ENCODE measurements around the gene GLT6D1. TPM values are rescaled to one million over a fixed set of nuclear protein-coding genes. Genes with fewer than 3 reads are reported as not detected.

The GLT6D1 gene
- total and polyA plus RNA-seq, 2 of the 8 experiments (the other 6 are each of a cell fraction or from before 2014, with no cell fraction given) = 1.3 to 2.1 TPM

DNA sequence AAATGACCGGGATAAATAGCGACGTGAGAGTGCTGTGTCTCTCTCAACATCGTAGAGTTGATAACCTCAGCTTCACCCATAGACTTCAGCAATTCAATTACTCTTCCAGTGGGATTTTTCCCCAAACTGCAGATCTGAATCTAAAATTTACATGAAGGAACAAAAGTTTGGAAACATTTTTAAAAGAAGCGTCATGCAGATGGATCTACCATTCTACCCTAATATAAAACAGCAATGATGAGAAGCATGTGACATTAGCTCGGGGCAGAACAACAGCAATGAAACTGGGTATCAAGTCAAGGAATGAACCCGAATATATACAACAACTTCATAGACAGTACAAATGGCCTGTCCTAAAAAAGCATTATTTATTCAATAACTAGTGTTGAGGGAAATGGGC is 18.8 kb downstream of the GLT6D1 start:
- TF ChIP-seq, protein P1, sequence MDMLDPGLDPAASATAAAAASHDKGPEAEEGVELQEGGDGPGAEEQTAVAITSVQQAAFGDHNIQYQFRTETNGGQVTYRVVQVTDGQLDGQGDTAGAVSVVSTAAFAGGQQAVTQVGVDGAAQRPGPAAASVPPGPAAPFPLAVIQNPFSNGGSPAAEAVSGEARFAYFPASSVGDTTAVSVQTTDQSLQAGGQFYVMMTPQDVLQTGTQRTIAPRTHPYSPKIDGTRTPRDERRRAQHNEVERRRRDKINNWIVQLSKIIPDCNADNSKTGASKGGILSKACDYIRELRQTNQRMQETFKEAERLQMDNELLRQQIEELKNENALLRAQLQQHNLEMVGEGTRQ (IDR thresholded peaks at IDR 0.05; ENCODE audit: low read length) = no peak
- TF ChIP-seq BCL11A (IDR thresholded peaks at IDR 0.05; ENCODE audit: low read depth in 2 of 2, low read length in 2 of 2) (no peak), TEAD4 (IDR thresholded peaks at IDR 0.05; ENCODE audit: low read depth, low read length) (no peak)
- no peak overlapping the region for H4K8ac ChIP-seq (ENCODE audit: extremely low read depth, insufficient read depth, low read length)

More for the DNA sequence above, 18.8 kb downstream of the GLT6D1 start:
- Histone ChIP-seq H3K14ac (ENCODE audit: insufficient read length) (no peak overlapping the region), H4K91ac (replicated peaks; ENCODE audit: insufficient read length, low read length) (no peak overlapping the region), H3K79me1 (ENCODE audit: low read depth, low read length) (no peaks in the 10 kb centered on the region), H2BK120ac (replicated peaks; ENCODE audit: low read depth, low read length) (no peak overlapping the region), H2BK20ac (ENCODE audit: low read length) (no peak overlapping the region), H3K27me3 (replicated peaks in 1 of 4; ENCODE audit: control insufficient read depth in 3 of 4, extremely low read depth in 1 of 4, insufficient read depth in 3 of 4, low read length in 3 of 4) (no peaks in the 10 kb centered on the region), H2BK5ac (ENCODE audit: low read depth, low read length) (no peak overlapping the region), H3K4me2 (ENCODE audit: insufficient read depth in 1 of 2, low read depth in 2 of 2, low read length in 2 of 2) (no peak overlapping the region), H2AK5ac (ENCODE audit: low read depth, low read length) (no peak overlapping the region), H3K79me2 (ENCODE audit: control insufficient read depth in 1 of 2, insufficient read depth in 2 of 2, low read length in 2 of 2) (no peaks in the 10 kb centered on the region), H3K23me2 (ENCODE audit: low read depth, low read length) (no peaks in the 10 kb centered on the region), H3K9ac (replicated peaks in 1 of 4; ENCODE audit: extremely low read depth in 1 of 4, low read depth in 3 of 4, low read length in 3 of 4) (no peak overlapping the region), H2BK15ac (ENCODE audit: low read length) (no peak overlapping the region), H4K5ac (ENCODE audit: insufficient read length, low read depth, low read length) (no peak overlapping the region), H3K27ac (ENCODE audit: low read depth, low read length) (no peak overlapping the region), H3K18ac (ENCODE audit: extremely low read depth, low read length) (no peak overlapping the region), H3K4ac (replicated peaks; ENCODE audit: insufficient read length, low read depth, low read length) (no peak overlapping the region), H3K23ac (ENCODE audit: insufficient read length) (no peak overlapping the region), H2AFZ (ENCODE audit: low read length) (no peak overlapping the region), H2BK12ac (ENCODE audit: low read depth, low read length) (no peak overlapping the region), H3K9me3 (ENCODE audit: insufficient read depth in 2 of 2, low read depth in 1 of 2, low read length in 1 of 2) (no peaks in the 10 kb centered on the region), H3K4me1 (replicated peaks in 1 of 4; ENCODE audit: control insufficient read depth in 3 of 4, insufficient read depth in 4 of 4, low read length in 3 of 4) (no peaks in the 10 kb centered on the region), H4K20me1 (replicated peaks in 1 of 2; ENCODE audit: control insufficient read depth in 1 of 2, insufficient read depth in 2 of 2, low read length in 2 of 2) (no peaks in the 10 kb centered on the region), H3K36me3 (ENCODE audit: control insufficient read depth in 2 of 4, insufficient read depth in 4 of 4, low read length in 3 of 4) (no peaks in the 10 kb centered on the region), H3K4me3 (ENCODE audit: extremely low read depth in 1 of 4, insufficient read depth in 2 of 4, low read depth in 3 of 4, low read length in 4 of 4) (no peak overlapping the region), H3K56ac (replicated peaks; ENCODE audit: insufficient read length, low read depth, low read length) (no peak overlapping the region)
- no peak for DNase-seq (ENCODE audit: low read depth in 1 of 2, low spot score in 2 of 2)
- POLR2A ChIA-PET (ENCODE audit: partially characterized antibody) = interaction anchor here (0.7 to 1.4 kb wide), 2 partner anchors 11 to 1263 kb away, joined by 3 read pairs; no protein-coding TSS in a partner anchor
- no peak for FAIRE-seq
- CTCF ChIA-PET (ENCODE audit: partially characterized antibody) = interaction anchor here (0.9 to 1.1 kb wide), 2 partner anchors 14 to 179 kb away, joined by 3 read pairs; no protein-coding TSS in a partner anchor
- 88% methylated on average over 7 of the region's 7 CpGs; no CpG with 5 or more reads in 1 of the 2 experiments for WGBS, 2 experiments (ENCODE audit: extremely low coverage in 1 of 2, insufficient coverage in 1 of 2, insufficient read length in 1 of 2, insufficient replicate concordance in 2 of 2, low coverage in 1 of 2, low lambda C conversion rate in 2 of 2, missing lambda C conversion rate in 1 of 2)

Measured in H1 (cell line).